GM12878 (cell line): ENCODE measurements around the gene NR2F2.

Experiments used
- BCL3 ChIP-seq: IDR thresholded peaks from 2 replicates; pipeline ENCODE4 v1.6.1; 2011; ENCODE audit warnings: borderline replicate concordance, low read depth, mild to moderate bottlenecking, moderate library complexity, low read length; ENCODE audit not compliant: insufficient read depth, poor library complexity, severe bottlenecking
- BHLHE40 ChIP-seq, 2 experiments: fragments of 450-650 bp in 1 of 2; IDR thresholded peaks; 2 replicates each; pipeline ENCODE4 v1.6.1; 2011 to 2017; ENCODE audit warnings: low read depth in 2 of 2, borderline replicate concordance in 1 of 2, improper control_type of control experiment in 1 of 2, low read length in 1 of 2, mild to moderate bottlenecking in 1 of 2
- CEBPB ChIP-seq, 2 experiments: fragments of 150-350 bp in 1 of 2; IDR thresholded peaks; 2 replicates each; pipeline ENCODE4 v1.6.1; 2012 to 2014; ENCODE audit warnings: low read depth in 2 of 2, low read length in 2 of 2, borderline replicate concordance in 1 of 2, inconsistent platforms in 1 of 2
- CREB1 ChIP-seq: IDR thresholded peaks from 2 replicates; pipeline ENCODE4 v1.6.1; 2012; ENCODE audit warnings: low read depth, mild to moderate bottlenecking, inconsistent platforms
- CTCF ChIP-seq, 3 experiments: IDR thresholded peaks in 2 of 3; conservative IDR thresholded peaks in 1 of 3; 2 replicates each; pipeline ENCODE4 v1.5.1; 2011; ENCODE audit warnings: low read depth in 3 of 3, low read length in 3 of 3, mild to moderate bottlenecking in 3 of 3, control low read depth in 2 of 3, moderate library complexity in 2 of 3, inconsistent platforms in 1 of 3, mixed read lengths in 1 of 3; ENCODE audit not compliant: control insufficient read depth in 2 of 3, insufficient read depth in 1 of 3; ENCODE audit errors: extremely low read depth in 1 of 3
- GABPA ChIP-seq: IDR thresholded peaks from 2 replicates; pipeline ENCODE4 v1.6.1; 2014; ENCODE audit warnings: antibody characterized with exemption, low read depth, mild to moderate bottlenecking, inconsistent platforms
- GATAD2B ChIP-seq: fragments of 450-650 bp; conservative IDR thresholded peaks from 2 replicates; pipeline ENCODE4 v1.6.1; 2017; ENCODE audit warnings: low read depth, mild to moderate bottlenecking, moderate library complexity
- MAX ChIP-seq: IDR thresholded peaks from 2 replicates; pipeline ENCODE4 v1.6.1; 2012; ENCODE audit warnings: low read depth, low read length, improper control_type of control experiment
- NR2C1 ChIP-seq: fragments of 450-650 bp; IDR thresholded peaks from 2 replicates; pipeline ENCODE4 v1.6.1; 2017; ENCODE audit warnings: antibody characterized with exemption, mild to moderate bottlenecking, moderate library complexity
- POLR2A ChIP-seq: IDR thresholded peaks from 2 replicates; pipeline ENCODE4 v1.6.1; 2011; ENCODE audit warnings: low read depth, mild to moderate bottlenecking, low read length
- POLR2AphosphoS2 ChIP-seq: IDR thresholded peaks from 2 replicates; pipeline ENCODE4 v1.6.1; 2011; ENCODE audit warnings: low read depth, mild to moderate bottlenecking, low read length, improper control_type of control experiment, moderate library complexity
- RAD21 ChIP-seq: IDR thresholded peaks from 2 replicates; pipeline ENCODE4 v1.6.1; 2011; ENCODE audit warnings: mild to moderate bottlenecking, low read depth, low read length, moderate library complexity; ENCODE audit not compliant: insufficient read depth
- REST ChIP-seq: IDR thresholded peaks from 2 replicates; pipeline ENCODE4 v1.6.1; 2012; ENCODE audit warnings: mild to moderate bottlenecking, low read depth, low read length
- USF2 ChIP-seq: IDR thresholded peaks from 2 replicates; pipeline ENCODE4 v1.6.1; 2011; ENCODE audit warnings: low read depth, low read length, improper control_type of control experiment, borderline replicate concordance

GRCh38 chr15:96385195-96385594 is 54.7 kb downstream of the NR2F2 start:
- no peak for TF ChIP-seq CTCF (IDR thresholded peaks at IDR 0.05 in 2 of 3, conservative IDR thresholded peaks at IDR 0.05 in 1 of 3; ENCODE audit: control insufficient read depth in 2 of 3, extremely low read depth in 1 of 3, insufficient read depth in 1 of 3, low read depth in 3 of 3, low read length in 3 of 3)
- TF ChIP-seq GABPA = no peak
- TF ChIP-seq BHLHE40 (IDR thresholded peaks at IDR 0.05; ENCODE audit: borderline replicate concordance in 1 of 2, low read depth in 2 of 2, low read length in 1 of 2) = no peak
- TF ChIP-seq USF2 = no peak
- TF ChIP-seq POLR2AphosphoS2 = no peak
- no peak for TF ChIP-seq CEBPB (IDR thresholded peaks at IDR 0.05; ENCODE audit: borderline replicate concordance in 1 of 2, low read depth in 2 of 2, low read length in 2 of 2)
- no peak for TF ChIP-seq CREB1
- TF ChIP-seq MAX = no peak
- TF ChIP-seq POLR2A = no peak
- TF ChIP-seq BCL3 = no peak
- TF ChIP-seq NR2C1 = no peak
- no peak for TF ChIP-seq GATAD2B
- TF ChIP-seq RAD21 = no peak
- no peak for TF ChIP-seq REST
